Astrocyte (in vitro differentiated cells and primary cell): ENCODE data around the gene AUTS2. TPM values are rescaled to one million over a fixed set of nuclear protein-coding genes. Genes with fewer than 3 reads are reported as not detected.

Experiments
- DNase-seq: peaks from one replicate; pipeline ENCODE4 v3.0.0-alpha.2; 2010; ENCODE audit warnings: low read depth
- FAIRE-seq: peaks from 2 replicates; lab custom pipeline; 2011; peaks lifted over from hg19 to GRCh38; lab: Jason Lieb, UNC
- H2AFZ ChIP-seq: 2 replicates; pipeline ENCODE4 v1.6.0; 2012; ENCODE audit warnings: low read depth, low read length, inconsistent platforms
- H3K27ac ChIP-seq: 2 replicates; pipeline ENCODE4 v1.5.1; 2011; ENCODE audit warnings: low read depth, low read length, inconsistent platforms
- H3K27me3 ChIP-seq: 2 replicates; pipeline ENCODE4 v1.6.0; 2011; ENCODE audit warnings: low read length, inconsistent platforms; ENCODE audit not compliant: insufficient read depth
- H3K36me3 ChIP-seq: 2 replicates; pipeline ENCODE4 v1.5.1; 2011; ENCODE audit warnings: low read length, inconsistent platforms; ENCODE audit not compliant: insufficient read depth
- H3K4me1 ChIP-seq: 2 replicates; pipeline ENCODE4 v1.5.1; 2011; ENCODE audit warnings: low read length, inconsistent platforms; ENCODE audit not compliant: insufficient read depth
- H3K4me2 ChIP-seq: 2 replicates; pipeline ENCODE4 v1.6.0; 2012; ENCODE audit warnings: low read length, inconsistent platforms
- H3K4me3 ChIP-seq: 2 replicates; pipeline ENCODE4 v1.5.1; 2011; ENCODE audit warnings: low read depth, mild to moderate bottlenecking, low read length, inconsistent platforms; ENCODE audit not compliant: insufficient read depth
- H3K79me2 ChIP-seq: 2 replicates; pipeline ENCODE4 v1.6.0; 2012; ENCODE audit warnings: mild to moderate bottlenecking, low read length, inconsistent platforms; ENCODE audit not compliant: insufficient read depth
- H3K9ac ChIP-seq: 2 replicates; pipeline ENCODE4 v1.6.0; 2012; ENCODE audit warnings: mild to moderate bottlenecking, low read length, inconsistent platforms
- H3K9me3 ChIP-seq: 2 replicates; pipeline ENCODE4 v1.5.1; 2012; ENCODE audit warnings: low read depth, mild to moderate bottlenecking, low read length, inconsistent platforms; ENCODE audit not compliant: insufficient read depth
- H4K20me1 ChIP-seq: 2 replicates; pipeline ENCODE4 v1.6.0; 2012; ENCODE audit warnings: low read length, inconsistent platforms; ENCODE audit not compliant: insufficient read depth
- H3K27ac Mint-ChIP-seq: one replicate; pipeline ENCODE4 v1.8.0; 2021; ENCODE audit warnings: mild to moderate bottlenecking, mixed read lengths; ENCODE audit not compliant: unreplicated experiment
- H3K27me3 Mint-ChIP-seq: one replicate; pipeline ENCODE4 v1.8.0; 2021; ENCODE audit warnings: low read depth, mixed read lengths; ENCODE audit not compliant: unreplicated experiment
- H3K36me3 Mint-ChIP-seq: one replicate; pipeline ENCODE4 v1.8.0; 2021; ENCODE audit warnings: low read depth, mixed read lengths; ENCODE audit not compliant: unreplicated experiment
- H3K4me1 Mint-ChIP-seq: one replicate; pipeline ENCODE4 v1.8.0; 2021; ENCODE audit warnings: low read depth, mixed read lengths; ENCODE audit not compliant: unreplicated experiment
- H3K4me3 Mint-ChIP-seq: one replicate; pipeline ENCODE4 v1.8.0; 2021; ENCODE audit warnings: mild to moderate bottlenecking, moderate library complexity, mixed read lengths; ENCODE audit not compliant: unreplicated experiment
- H3K9me3 Mint-ChIP-seq: one replicate; pipeline ENCODE4 v1.8.0; 2021; ENCODE audit warnings: mild to moderate bottlenecking, mixed read lengths; ENCODE audit not compliant: unreplicated experiment
- CTCF ChIP-seq: IDR thresholded peaks from 2 replicates; pipeline ENCODE4 v1.5.1; 2011; ENCODE audit warnings: low read depth, mild to moderate bottlenecking, inconsistent platforms, low read length, moderate library complexity; ENCODE audit not compliant: insufficient read depth
- EZH2 ChIP-seq: IDR thresholded peaks from 2 replicates; pipeline ENCODE4 v1.6.1; 2012; ENCODE audit warnings: mild to moderate bottlenecking, low read length, inconsistent platforms; ENCODE audit not compliant: insufficient read depth
- total RNA-seq: library from RNA; stranded (reverse); gene quantifications from 2 replicates; pipeline ENCODE4 v1.2.1, GENCODE V29; 2021

The AUTS2 gene
- total RNA-seq, 1 donor from 2014 or later, result 73.2 TPM

GRCh38 chr7:70630440-70630817, 1032.2 kb downstream of the AUTS2 start:
- Mint-ChIP-seq H3K27me3 (no peaks in the 10 kb centered on the region), H3K36me3 (peaks cover 5% of the 10 kb centered on the region), H3K4me1 (peaks cover 13% of the 10 kb centered on the region), H3K9me3 (no peaks in the 10 kb centered on the region), H3K4me3 (no peak overlapping the region), H3K27ac (no peak overlapping the region)
- no peaks in the 10 kb centered on the region for H4K20me1 ChIP-seq
- H3K27me3 ChIP-seq, result no peaks in the 10 kb centered on the region
- H2AFZ ChIP-seq, result peak overlapping the region; percentile 38
- no peak for FAIRE-seq
- H3K27ac ChIP-seq, result no peak overlapping the region
- H3K4me2 ChIP-seq, result peak overlapping the region; percentile 77
- no peaks in the 10 kb centered on the region for H3K79me2 ChIP-seq
- no peaks in the 10 kb centered on the region for H3K9me3 ChIP-seq
- TF ChIP-seq CTCF (no peak), EZH2 (no peak)
- H3K4me3 ChIP-seq, result peak overlapping the region; percentile 11
- DNase-seq, result no peak
- H3K9ac ChIP-seq, result peak overlapping the region; percentile 32
- no peaks in the 10 kb centered on the region for H3K36me3 ChIP-seq
- peaks cover 31% of the 10 kb centered on the region for H3K4me1 ChIP-seq

GRCh38 chr7:70630818-70631457, 1032.7 kb downstream of the AUTS2 start:
- Histone ChIP-seq H3K79me2 (no peaks in the 10 kb centered on the region), H3K4me1 (peaks cover 34% of the 10 kb centered on the region), H3K36me3 (no peaks in the 10 kb centered on the region), H4K20me1 (no peaks in the 10 kb centered on the region), H3K4me3 (peak overlapping the region; percentile 11), H3K9ac (peak overlapping the region; percentile 32), H3K9me3 (no peaks in the 10 kb centered on the region), H3K27me3 (no peaks in the 10 kb centered on the region), H3K4me2 (peak overlapping the region; percentile 77), H3K27ac (peak overlapping the region; percentile 46), H2AFZ (peak overlapping the region; percentile 67)
- Mint-ChIP-seq H3K36me3 (peaks cover 5% of the 10 kb centered on the region), H3K27me3 (no peaks in the 10 kb centered on the region), H3K27ac (no peak overlapping the region), H3K4me3 (no peak overlapping the region), H3K4me1 (peaks cover 13% of the 10 kb centered on the region), H3K9me3 (no peaks in the 10 kb centered on the region)
- peak; percentile 67 for DNase-seq
- no peak for FAIRE-seq
- TF ChIP-seq EZH2, result no peak
- no peak for TF ChIP-seq CTCF

DNA sequence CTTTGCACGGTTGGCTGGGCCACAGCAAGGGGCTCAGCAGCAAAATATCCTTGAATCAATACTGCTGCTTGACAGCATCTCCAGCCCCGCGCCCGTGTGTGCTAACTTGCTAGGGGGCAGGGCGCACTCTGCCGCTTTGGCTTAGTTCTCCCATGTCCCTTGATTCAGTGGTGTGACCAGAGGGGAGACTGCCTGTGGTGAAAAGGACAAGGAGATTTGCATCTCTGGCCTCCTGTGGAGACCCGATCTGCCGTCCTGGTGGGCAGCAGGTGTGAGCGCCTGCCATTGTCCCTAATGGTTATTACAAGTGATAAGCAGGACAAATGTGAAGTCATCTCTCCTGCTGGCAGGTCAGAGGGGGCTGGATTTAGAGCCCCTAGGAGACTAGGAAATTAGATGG, 1033.4 kb downstream of the AUTS2 start:
- Histone ChIP-seq H3K4me3 (peak overlapping the region; percentile 11), H3K79me2 (no peaks in the 10 kb centered on the region), H3K27me3 (no peaks in the 10 kb centered on the region), H2AFZ (peak overlapping the region; percentile 67), H3K9ac (no peak overlapping the region), H3K4me1 (peaks cover 34% of the 10 kb centered on the region), H3K4me2 (peak overlapping the region; percentile 77), H3K9me3 (no peaks in the 10 kb centered on the region), H3K36me3 (no peaks in the 10 kb centered on the region), H4K20me1 (no peaks in the 10 kb centered on the region), H3K27ac (no peak overlapping the region)
- Mint-ChIP-seq H3K36me3 (peaks cover 5% of the 10 kb centered on the region), H3K27me3 (no peaks in the 10 kb centered on the region), H3K9me3 (no peaks in the 10 kb centered on the region), H3K4me1 (peaks cover 13% of the 10 kb centered on the region), H3K4me3 (no peak overlapping the region), H3K27ac (no peak overlapping the region)
- TF ChIP-seq EZH2, result no peak
- no peak for TF ChIP-seq CTCF
- FAIRE-seq, result no peak
- no peak for DNase-seq
